HepG2 (cell line): ENCODE results near the gene FLRT2.

ENCODE experiments used
- ATF1 ChIP-seq: IDR thresholded peaks from 2 replicates; pipeline ENCODE4 v1.6.1; 2016; ENCODE audit warnings: mild to moderate bottlenecking, control low read depth
- EHMT2 ChIP-seq: fragments of 200-600 bp; sonication (generic); IDR thresholded peaks from 2 replicates; pipeline ENCODE4 v1.7.0; 2017; ENCODE audit warnings: antibody characterized with exemption, low read depth, low read length, borderline replicate concordance
- MYNN ChIP-seq: sonication (generic); formaldehyde crosslinking; IDR thresholded peaks from 2 replicates; pipeline ENCODE4 v1.4.0; 2020; ENCODE audit warnings: mild to moderate bottlenecking, low read depth, missing genetic modification reagents
- RAD21 ChIP-seq: fragments of 450-650 bp; formaldehyde crosslinking; IDR thresholded peaks from 2 replicates; pipeline ENCODE4 v1.5.0; 2020; ENCODE audit warnings: mild to moderate bottlenecking
- RFX5 ChIP-seq: IDR thresholded peaks from 2 replicates; pipeline ENCODE4 v1.6.1; 2011; ENCODE audit warnings: low read depth, low read length, improper control_type of control experiment
- SRSF1 ChIP-seq: fragments of 200-400 bp; formaldehyde crosslinking; optimal IDR thresholded peaks from 2 replicates; pipeline ENCODE3; 2017; ENCODE audit warnings: mild to moderate bottlenecking, low read depth, low read length, moderate library complexity
- TP53 ChIP-seq: sonication (generic); formaldehyde crosslinking; conservative IDR thresholded peaks from 2 replicates; pipeline ENCODE4 v1.4.0; 2020; ENCODE audit warnings: missing genetic modification reagents
- ZNF782 ChIP-seq: sonication (generic); formaldehyde crosslinking; IDR thresholded peaks from 2 replicates; pipeline ENCODE4 v1.4.0; 2020; ENCODE audit warnings: missing genetic modification reagents, mild to moderate bottlenecking, borderline replicate concordance
- ZZZ3 ChIP-seq: sonication (generic); formaldehyde crosslinking; IDR thresholded peaks from 2 replicates; pipeline ENCODE4 v1.4.0; 2020; ENCODE audit warnings: missing genetic modification reagents, mild to moderate bottlenecking, borderline replicate concordance
- TF ChIP-seq, protein P1 (sequence below): sonication (generic); formaldehyde crosslinking; conservative IDR thresholded peaks from 2 replicates; pipeline ENCODE4 v1.4.0; 2020; ENCODE audit warnings: missing genetic modification reagents
- TF ChIP-seq, protein P2 (sequence below): IDR thresholded peaks from 2 replicates; pipeline ENCODE4 v1.6.1; 2012; ENCODE audit warnings: inconsistent platforms

GRCh38 chr14:85573406-85573805 is 43.5 kb downstream of the FLRT2 start:
- TF ChIP-seq MYNN (no peak), EHMT2 (no peak), RAD21 (CRISPR knock-in tag) (no peak), SRSF1 (no peak), TP53 (CRISPR knock-in tag) (no peak), ZNF782 (CRISPR knock-in tag) (no peak), ATF1 (CRISPR knock-in tag) (no peak), RFX5 (no peak), ZZZ3 (CRISPR knock-in tag) (no peak)
- TF ChIP-seq, protein P1, sequence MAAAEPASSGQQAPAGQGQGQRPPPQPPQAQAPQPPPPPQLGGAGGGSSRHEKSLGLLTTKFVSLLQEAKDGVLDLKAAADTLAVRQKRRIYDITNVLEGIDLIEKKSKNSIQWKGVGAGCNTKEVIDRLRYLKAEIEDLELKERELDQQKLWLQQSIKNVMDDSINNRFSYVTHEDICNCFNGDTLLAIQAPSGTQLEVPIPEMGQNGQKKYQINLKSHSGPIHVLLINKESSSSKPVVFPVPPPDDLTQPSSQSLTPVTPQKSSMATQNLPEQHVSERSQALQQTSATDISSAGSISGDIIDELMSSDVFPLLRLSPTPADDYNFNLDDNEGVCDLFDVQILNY (CRISPR knock-in tag) = no peak
- TF ChIP-seq, protein P2, sequence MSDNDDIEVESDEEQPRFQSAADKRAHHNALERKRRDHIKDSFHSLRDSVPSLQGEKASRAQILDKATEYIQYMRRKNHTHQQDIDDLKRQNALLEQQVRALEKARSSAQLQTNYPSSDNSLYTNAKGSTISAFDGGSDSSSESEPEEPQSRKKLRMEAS = no peak
